ENCODE results near the gene C10orf143.

The C10orf143 gene

DNA sequence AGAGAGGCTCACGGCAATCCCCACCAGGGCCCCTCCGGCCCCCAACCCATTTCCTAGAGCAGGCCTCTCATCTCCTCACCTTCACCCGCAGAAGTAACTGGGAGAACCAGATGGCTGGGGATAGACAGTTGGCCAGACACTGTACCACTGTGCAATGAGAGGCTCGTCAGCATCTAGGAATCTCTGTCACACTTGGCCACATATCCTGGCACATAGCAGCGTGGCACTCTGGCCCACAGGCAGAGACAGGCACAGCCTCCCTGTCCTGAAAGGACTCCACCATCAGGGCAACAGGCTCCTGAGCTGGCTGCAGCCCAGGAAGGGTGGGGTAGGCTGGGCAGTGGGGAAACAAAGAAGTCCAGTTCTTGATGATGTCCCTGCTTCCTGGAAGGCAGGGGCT lies 45.8 kb downstream of the C10orf143 start:
- no peak for DNase-seq (ENCODE audit: low read depth)
- H3K4me3 ChIP-seq (ENCODE audit: low read depth, low read length), result no peak overlapping the region

DNA sequence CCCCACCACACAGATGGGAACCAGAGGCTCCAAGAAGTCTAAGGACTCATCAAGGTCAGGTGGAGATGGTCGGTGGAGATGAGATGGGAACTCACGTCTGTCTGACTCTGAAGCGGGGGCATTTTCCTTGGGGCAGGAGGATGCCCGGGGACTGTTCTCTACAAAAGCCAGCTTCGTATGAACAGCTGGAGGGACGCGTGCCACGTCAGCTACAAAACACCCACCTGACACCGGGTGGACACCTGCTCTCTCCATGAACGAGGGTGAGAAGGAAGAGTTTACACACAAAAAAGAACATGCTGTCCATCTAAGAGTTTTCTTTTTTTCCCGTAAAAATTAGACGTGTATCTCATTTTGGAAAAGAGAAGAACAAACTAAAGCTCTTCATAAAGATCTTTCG lies 47.7 kb downstream of the C10orf143 start:
- no peak overlapping the region for H3K4me3 ChIP-seq (ENCODE audit: low read depth, low read length)
- no peak for DNase-seq (ENCODE audit: low read depth)

DNA sequence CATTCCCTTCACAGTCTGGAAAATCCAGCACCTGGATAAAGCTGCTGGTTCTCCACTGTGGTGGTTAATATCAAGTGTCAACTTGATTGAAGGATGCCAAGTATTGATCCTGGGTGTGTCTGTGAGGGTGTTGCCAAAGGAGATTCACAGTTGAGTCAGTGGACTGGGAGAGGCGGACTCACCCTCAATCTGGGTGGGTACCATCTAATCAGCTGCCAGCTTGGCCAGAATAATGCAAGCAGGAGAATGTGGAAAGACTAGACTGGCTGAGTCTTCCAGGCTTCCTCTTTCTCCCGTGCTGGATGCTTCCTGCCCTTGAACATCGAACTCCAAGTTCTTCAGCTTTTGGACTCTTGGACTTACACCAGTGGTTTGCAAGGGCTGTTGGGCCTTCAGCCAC lies 48.4 kb downstream of the C10orf143 start:
- DNase-seq (ENCODE audit: low read depth), result no peak
- no peak overlapping the region for H3K4me3 ChIP-seq (ENCODE audit: low read depth, low read length)

DNA sequence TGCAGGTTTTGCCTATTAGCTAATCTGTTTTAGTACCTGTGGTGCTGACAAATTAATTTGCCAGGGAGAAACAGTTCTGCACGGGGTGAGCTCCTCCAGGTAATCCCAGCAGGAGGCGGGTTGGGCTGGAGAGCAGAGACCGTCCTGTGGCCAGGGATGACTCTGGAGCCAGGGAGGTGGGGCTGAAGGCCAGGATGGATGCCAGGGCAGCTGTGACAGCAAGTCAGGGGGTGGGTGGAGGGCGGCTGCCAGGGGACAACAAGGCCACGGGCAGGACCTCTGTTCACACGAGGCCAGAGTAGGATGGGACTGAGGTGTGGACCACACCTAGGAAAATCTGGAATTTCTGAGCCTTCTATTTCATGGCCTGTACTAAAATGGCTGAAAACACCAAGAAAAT lies 48.9 kb downstream of the C10orf143 start:
- no peak for DNase-seq (ENCODE audit: low read depth)
- H3K4me3 ChIP-seq (ENCODE audit: low read depth, low read length), result no peak overlapping the region

DNA sequence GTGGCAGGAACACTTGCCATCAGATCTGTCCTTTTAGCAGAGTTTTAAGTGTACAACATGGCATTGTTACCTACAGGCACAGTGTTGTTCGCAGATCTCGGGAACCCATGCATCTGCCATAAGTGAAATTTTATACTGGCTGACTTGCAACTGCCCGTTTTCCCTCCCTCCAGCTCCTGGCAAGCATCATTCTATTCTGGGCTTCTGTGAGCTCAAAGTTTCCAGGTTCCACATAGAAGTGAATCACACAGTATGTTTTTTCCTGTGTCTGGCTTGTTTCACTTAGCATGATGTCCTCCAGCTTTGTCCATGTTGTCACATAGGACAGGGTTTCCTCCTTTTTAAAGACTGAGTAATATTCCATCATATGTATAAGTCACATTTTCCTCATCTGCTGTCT lies 56.6 kb downstream of the C10orf143 start:
- no peak for DNase-seq (ENCODE audit: low read depth)
- H3K4me3 ChIP-seq (ENCODE audit: low read depth, low read length), result no peak overlapping the region

DNA sequence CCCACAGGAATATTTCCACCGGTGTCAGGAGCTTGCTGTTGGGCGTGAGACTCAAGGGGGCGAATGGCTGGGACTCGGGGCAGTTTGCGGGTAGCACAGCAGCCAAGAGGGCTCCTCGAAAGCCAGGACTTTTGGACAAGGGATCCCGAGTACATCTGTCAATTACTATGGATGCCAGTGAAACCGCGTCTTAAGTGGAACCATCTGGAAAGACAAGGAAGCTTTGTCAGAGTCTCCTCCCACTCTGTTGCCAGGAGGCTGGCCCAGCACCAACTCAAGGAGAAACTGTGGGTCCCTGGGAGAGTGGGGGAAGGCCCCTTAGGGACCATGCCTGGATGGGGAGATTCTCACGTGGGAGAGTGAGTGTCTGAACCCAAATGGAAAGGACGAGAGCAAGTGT lies 57.1 kb downstream of the C10orf143 start:
- DNase-seq (ENCODE audit: low read depth), result no peak
- H3K4me3 ChIP-seq (ENCODE audit: low read depth, low read length), result no peak overlapping the region

DNA sequence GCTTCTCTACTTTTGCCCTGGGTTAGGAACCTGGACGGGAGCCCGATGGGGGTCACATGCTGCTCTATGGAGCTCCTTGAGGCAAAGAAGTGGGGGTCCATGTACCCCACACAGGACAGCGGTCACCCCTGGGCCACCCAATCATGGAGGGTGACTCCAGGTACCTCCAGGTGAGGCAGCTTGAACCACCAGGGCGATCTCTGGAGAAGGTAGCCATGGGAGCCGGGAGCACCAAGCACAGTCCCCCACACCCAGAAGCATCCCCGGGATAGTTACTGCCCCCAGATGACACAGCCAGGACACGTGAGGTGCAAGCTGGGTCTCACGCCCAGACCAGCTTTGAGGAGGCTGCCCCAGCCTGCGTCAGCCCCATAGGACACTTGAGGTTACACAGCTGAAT lies 58.4 kb downstream of the C10orf143 start:
- H3K4me3 ChIP-seq (ENCODE audit: low read depth, low read length), result no peak overlapping the region
- no peak for DNase-seq (ENCODE audit: low read depth)

DNA sequence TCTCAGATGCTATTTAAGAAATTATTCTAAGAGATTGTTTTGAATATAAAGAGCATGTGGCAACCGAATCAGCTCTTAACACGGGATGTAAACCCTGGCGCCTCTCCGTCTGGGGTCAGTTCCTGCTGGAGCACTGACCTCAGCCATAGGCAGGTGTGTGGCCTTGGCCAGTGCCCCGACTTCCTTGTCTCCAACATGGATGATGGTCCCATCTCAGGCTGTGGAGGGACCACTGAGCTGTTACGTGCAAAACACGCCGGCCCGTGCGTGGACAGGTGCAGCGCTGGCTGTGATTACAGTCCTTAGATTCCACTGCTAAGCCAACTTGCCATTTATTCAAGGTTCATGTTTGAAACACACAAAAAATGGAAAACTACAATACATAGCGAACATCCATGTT lies 59.9 kb downstream of the C10orf143 start:
- H3K4me3 ChIP-seq (ENCODE audit: low read depth, low read length), result no peak overlapping the region
- DNase-seq (ENCODE audit: low read depth), result no peak

DNA sequence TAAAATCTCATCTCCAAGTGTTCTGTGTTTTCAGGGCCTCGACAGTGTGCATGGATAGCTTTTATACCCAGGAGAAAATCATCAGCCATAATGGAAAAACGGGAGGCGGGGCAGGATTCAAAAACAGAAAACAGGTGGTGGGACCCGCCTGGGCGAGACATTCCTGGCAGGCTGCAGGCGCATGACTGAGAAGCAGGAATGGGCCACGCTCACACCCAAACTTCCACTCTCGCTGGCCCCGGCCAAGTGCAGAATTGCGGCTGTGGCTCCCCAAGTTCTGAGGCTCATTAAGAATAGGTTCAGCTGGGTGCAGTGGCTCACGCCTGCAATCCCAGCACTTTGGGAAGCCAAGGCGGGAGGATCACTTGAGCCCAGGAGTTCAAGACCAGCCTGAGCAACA lies 60.6 kb downstream of the C10orf143 start:
- no peak for DNase-seq (ENCODE audit: low read depth)

DNA sequence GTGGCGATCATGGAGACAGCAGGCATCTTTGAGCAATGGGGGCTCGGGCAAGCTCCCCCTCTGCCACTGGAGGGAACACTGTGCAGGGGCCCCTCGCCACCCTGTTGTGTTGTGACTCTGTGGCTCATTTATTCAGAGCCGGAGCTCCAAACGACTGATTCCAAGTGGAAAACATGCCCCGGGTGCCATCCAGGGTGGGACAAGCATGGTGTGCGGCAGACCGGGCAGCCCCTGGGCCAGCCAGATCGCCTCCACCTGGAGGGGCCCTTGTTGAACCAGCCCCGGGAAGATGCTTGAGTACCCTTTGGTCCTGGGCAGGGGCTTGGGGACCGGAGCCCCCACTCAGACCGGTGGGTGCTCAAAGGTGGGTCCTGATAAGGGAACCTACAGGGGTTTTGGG lies 61.4 kb downstream of the C10orf143 start:
- no peak overlapping the region for H3K4me3 ChIP-seq (ENCODE audit: low read depth, low read length)
- DNase-seq (ENCODE audit: low read depth), result no peak

More for the DNA sequence above, 60.6 kb downstream of the C10orf143 start:
- H3K4me3 ChIP-seq (ENCODE audit: low read depth, low read length), result no peak overlapping the region

DNA sequence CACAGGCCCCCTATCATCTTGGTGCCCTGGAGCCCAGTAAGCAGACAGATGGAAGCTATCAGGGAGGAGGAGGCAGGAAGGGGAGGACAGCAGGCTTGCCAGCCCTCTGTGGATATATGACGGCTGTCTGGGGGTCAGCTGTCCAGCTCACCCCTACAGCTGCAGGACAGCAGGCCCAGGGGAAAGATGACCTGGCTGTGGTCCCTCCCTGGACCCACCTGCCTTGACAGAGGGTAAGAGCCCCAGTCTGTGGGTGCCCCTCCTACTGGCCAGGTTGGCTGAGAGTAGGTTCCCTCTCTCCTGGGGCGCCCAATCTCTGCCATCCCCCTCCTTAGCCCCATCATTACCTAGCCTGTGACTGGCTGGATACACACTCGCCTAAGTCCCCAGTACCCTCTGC lies 62.5 kb downstream of the C10orf143 start:
- no peak for DNase-seq (ENCODE audit: low read depth)
- no peak overlapping the region for H3K4me3 ChIP-seq (ENCODE audit: low read depth, low read length)

DNA sequence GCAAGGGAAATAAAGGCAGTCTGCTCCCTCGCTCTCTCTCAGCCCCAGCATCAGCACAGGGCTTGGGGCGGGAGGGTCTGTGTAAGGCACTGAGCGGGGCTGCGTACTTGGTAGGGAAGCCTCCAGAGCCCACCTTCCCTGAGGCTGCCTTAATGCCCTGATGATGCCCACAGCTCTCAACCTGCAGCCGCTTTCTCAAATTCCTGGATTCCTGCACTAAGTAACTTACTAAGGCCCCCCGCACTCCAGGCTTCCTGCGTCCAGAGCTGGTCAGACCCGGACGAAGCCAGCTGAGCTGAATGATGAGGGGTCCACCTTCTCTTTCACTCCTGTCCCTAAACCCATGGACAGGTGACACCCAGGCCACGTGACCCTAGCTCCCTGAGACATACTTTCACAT lies 63.3 kb downstream of the C10orf143 start:
- H3K4me3 ChIP-seq (ENCODE audit: low read depth, low read length), result no peak overlapping the region
- DNase-seq (ENCODE audit: low read depth), result no peak

DNA sequence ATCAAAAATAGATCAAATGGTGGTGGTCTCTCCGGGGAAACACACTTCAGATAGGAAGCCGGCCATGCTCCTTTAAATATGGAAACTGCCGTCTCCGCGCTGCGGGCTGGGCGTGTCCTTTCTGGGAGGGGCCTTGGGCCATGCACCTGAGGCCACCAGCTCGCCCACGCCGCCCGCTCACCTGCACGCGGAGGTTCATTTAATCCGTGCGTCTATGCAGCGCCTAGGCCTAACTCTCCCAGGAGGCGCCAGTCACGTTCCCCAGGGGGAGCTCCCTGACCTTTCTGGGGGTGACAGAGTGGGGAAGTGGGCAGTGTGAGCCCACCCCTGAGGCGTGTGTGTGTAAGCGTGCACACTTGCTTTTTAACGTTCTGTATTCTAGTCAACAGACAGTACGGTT lies 64.0 kb downstream of the C10orf143 start:
- no peak for DNase-seq (ENCODE audit: low read depth)

DNA sequence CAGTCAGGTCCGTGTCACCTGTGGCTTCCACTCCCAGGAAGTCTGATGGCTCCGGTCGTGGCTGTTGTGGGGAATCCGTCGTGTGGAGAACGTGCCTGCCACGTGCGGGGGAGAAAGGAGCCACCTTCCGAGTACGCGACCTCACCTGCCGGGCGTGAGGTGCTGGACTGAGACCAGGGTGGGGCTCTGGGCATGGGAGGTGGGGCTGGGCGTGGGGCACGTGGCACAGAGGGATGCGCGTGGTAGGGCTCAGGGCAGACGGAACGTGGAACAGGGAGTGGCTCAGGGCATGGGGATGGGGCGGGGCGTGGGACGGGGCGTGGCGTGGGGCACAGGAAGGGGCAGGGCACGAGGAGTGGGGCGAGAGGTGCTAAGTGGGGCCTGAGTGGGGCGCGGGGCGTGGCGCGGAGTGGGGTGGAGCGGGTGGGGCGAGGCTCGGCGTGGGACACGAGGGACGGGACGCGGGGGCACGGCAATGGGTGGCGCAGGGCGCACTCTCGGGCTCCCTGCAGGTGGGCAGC lies 64.8 kb downstream of the C10orf143 start:
- DNase-seq (ENCODE audit: low read depth), result no peak
- no peak overlapping the region for H3K4me3 ChIP-seq (ENCODE audit: low read depth, low read length)

More for the DNA sequence above, 64.0 kb downstream of the C10orf143 start:
- H3K4me3 ChIP-seq (ENCODE audit: low read depth, low read length), result no peak overlapping the region

DNA sequence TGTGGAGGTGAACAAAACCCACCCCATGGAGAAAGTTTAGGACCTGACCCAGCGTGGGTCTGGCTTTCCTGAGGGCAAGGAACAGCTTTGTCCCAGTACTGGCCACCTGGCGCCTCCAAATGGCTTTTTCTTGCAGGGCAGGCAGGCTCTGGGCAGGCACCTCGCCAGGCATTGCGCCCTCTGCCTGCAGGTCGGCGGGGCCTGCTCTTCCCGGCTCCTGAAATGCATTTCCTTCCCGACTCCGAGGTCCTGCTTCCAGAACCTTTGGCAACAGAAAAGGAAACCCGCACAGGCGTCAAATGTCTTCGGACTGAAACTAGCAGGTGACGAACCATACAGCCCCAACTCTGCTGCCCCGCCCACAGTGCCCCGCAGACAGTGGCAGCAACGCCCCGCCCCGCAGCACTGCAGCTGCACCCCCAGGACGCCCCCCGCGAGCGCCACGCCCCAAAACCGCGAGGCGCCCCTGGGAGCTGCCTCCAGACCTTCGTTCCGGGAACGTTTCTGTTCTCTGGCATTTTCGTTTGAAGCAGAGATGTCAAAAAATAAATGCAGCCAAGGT lies 65.5 kb downstream of the C10orf143 start:
- DNase-seq (ENCODE audit: low read depth), result no peak
- no peak overlapping the region for H3K4me3 ChIP-seq (ENCODE audit: low read depth, low read length)

DNA sequence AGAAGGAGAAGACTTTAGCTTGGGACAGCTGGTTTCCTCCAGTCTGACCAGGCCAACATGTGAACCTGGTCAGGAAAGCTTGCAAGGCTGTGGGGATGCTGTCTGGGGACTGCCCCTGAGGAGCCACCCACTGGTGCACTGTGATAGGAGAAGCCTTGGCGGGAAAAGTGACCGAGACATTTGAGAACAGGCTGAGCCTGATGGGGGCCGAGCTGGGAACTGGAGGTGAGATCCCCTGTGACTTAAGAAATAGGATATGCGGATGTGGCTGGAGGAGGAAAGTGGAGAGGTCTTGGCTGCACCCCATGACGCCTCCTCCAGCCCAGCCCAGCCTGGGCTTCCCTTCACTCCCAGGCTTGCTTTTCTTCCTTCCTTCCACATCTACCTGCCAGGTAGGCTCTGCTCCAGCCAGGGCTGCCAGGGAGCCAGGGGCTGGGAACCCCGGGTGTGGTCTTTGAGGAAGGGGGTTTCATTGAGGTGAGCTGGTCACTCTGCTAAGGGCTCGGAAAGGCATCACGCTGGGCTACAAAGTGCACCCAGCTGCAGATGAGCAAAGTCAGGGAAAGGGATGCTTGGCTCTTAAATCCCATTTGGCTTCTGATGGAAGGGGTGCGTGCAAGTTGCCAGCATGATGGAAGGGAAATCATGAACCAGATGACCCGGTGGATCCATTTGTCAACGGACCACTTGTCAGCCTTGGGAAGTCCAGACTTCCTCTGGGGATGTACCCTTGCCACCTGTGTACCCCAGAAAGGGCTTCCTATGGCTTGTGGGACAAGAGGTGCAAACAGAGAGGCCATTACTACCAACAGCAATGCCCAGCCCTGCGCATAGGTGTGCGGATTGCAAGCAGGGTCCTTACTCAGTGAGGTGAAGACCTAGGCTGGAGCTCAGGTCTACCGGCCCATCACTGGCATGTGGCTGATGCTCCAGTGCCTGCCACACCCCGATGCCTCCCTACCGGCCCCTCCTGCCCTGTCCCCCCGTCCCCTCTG lies 66.3 kb downstream of the C10orf143 start:
- H3K4me3 ChIP-seq (ENCODE audit: low read depth, low read length), result no peak overlapping the region
- DNase-seq (ENCODE audit: low read depth), result no peak

DNA sequence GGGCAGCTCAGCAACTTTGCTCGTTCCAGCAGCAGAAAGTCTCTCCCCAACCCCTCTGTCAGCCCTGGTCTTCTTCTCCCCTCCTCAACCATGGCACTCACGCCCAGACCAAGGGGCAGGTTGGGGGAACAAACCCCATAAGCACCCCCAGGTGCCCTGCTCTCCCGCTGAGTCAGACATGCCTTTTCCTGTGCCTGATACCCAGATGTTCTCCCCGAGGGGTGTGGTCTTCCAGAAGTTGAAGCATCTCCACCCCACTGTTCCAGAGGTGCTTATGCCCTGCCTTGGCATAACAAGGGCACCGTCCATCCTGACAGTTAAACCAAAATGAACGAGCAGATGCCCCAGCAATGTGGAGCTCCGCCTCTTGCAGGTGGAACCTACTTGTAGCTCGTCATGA lies 67.1 kb downstream of the C10orf143 start:
- DNase-seq (ENCODE audit: low read depth), result no peak
- H3K4me3 ChIP-seq (ENCODE audit: low read depth, low read length), result no peak overlapping the region

DNA sequence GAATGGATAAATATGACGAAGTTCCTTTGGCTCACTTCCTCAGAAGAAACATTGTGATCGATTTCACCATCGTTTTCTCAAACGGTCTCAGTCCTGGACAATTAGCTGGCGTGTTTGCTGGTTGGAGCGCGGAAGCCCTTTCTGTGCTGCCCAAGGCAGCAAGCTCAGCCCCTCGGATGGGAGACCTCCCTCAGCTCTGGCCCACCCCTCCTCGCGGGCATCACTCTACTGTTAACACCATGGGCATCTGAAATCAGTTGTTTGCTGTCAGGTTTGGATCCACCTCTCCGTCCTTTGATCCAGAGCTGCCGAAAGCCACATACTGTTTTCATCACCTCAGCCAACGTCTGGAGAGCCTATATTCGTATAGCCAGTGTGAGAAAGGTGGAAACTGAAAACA lies 68.2 kb downstream of the C10orf143 start:
- DNase-seq (ENCODE audit: low read depth), result no peak
- H3K4me3 ChIP-seq (ENCODE audit: low read depth, low read length), result no peak overlapping the region

DNA sequence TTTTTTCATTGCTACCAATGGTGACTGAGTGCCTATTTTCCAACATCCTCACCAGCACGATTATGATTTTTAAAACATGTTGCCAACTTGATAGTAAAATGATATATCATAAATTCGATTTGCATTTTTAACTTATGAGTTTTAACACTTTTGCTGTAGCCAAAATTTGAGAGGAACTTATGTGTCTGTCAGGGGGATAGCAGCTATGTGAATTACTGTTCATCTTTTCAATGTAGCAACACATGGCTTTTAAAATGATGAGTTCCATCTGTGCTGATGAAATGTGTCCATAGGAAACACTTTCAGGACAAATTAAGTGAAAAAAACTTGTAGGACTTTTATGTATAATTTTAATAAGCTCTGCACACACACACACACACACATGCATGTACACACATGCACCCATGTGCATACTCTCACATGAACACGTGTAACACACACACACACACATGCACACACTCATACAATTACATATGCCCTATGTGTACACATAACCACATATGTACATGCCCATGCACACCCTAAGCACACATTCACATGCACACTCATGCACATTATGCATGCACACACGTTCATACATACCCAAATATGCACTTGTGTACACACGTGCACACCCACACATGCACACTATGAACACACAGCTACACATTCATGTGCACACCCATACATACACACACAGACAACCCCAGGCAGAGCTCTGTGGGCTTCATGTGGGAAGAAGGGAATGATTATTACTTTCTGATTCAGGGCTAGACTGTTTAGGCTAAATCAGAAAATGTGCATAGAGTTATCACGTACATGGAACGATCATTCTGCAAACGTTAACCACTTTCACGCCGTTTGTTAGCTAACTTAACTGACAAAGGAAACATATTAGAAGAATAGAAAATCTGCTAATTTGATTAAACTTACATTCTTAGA lies 68.9 kb downstream of the C10orf143 start:
- no peak overlapping the region for H3K4me3 ChIP-seq (ENCODE audit: low read depth, low read length)
- no peak for DNase-seq (ENCODE audit: low read depth)

DNA sequence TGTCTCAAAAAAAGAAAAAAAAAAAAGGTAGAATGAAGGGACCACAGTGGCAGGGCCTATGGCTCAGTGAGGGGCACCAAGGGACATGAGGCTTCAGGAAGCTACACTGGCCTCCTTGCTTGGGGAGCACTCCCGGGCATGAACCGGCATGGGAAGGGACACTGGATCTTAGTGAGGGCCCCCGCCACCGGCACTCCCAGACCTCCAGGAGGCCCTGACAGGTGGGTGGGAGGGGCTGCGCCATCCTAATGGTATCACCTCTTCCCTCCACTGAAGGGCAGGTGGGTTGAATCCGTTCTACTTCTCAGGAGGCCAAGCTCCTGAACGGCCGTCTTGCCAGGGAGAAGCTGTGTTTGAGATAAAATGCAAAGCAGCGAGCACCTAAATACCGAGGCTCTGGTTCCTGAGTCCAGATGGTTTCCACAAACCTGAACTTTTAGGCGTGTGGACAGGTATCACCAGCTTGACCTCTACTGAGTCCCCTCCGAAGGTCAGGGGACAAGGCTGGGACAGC lies 69.8 kb downstream of the C10orf143 start:
- no peak for DNase-seq (ENCODE audit: low read depth)
- no peak overlapping the region for H3K4me3 ChIP-seq (ENCODE audit: low read depth, low read length)
